ENCODE measurements around the gene MRPL55.

DNA sequence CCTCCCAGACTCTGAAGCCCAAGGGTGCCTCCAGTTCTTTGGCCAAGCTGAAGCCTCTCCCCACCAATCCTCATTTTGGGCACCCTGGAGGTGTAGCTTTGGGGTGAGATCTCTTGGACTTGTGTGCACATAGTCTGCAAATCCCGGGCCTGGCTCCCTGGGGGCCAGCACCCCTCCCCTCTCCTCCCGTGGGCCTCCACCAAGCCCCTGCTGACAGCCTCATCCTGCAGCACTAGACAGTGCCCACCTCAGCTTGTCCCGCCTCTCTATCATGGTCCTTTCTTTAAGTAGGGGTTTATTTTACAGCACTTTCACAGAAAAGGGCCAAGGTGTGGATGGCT, 43.8 kb upstream of the MRPL55 start:
- TF ChIP-seq CTCF (IDR thresholded peaks at IDR 0.05) (no peak), POLR2A (IDR thresholded peaks at IDR 0.05) (no peak)

Measured in thyroid gland (tissue), 4 donors.